Measurements from ENCODE around the gene SNN.

Gene SNN

GRCh38 chr16:11705311-11706025 lies 37.2 kb downstream of the SNN start:
- DNase-seq, result no peak

- no peak for DNase-seq
These were observed 38.0 kb downstream of the SNN start for GRCh38 chr16:11706180-11706742.

- DNase-seq, result no peak
These were observed 39.5 kb downstream of the SNN start for GRCh38 chr16:11707679-11708197.

GRCh38 chr16:11708421-11708820 lies 40.2 kb downstream of the SNN start:
- DNase-seq, result no peak

GRCh38 chr16:11711662-11712061 lies 43.4 kb downstream of the SNN start:
- DNase-seq, result no peak

- DNase-seq, result no peak
These were observed 43.9 kb downstream of the SNN start for GRCh38 chr16:11712122-11712521.

GRCh38 chr16:11715246-11715947 lies 47.1 kb downstream of the SNN start:
- no peak for DNase-seq

GRCh38 chr16:11716336-11716735 lies 48.1 kb downstream of the SNN start:
- no peak for DNase-seq

- DNase-seq, result no peak
These were observed 49.6 kb downstream of the SNN start for GRCh38 chr16:11717811-11718210.

GRCh38 chr16:11719171-11719570 lies 50.9 kb downstream of the SNN start:
- no peak for DNase-seq

- DNase-seq, result no peak
These were observed 51.5 kb downstream of the SNN start for GRCh38 chr16:11719762-11720161.

- no peak for DNase-seq
These were observed 53.7 kb downstream of the SNN start for GRCh38 chr16:11721781-11722467.

GRCh38 chr16:11722468-11722808 lies 54.2 kb downstream of the SNN start:
- no peak for DNase-seq

GRCh38 chr16:11725457-11725856 lies 57.2 kb downstream of the SNN start:
- no peak for DNase-seq

- no peak for DNase-seq
These were observed 57.8 kb downstream of the SNN start for GRCh38 chr16:11726008-11726407.

- no peak for DNase-seq
These were observed 59.7 kb downstream of the SNN start for GRCh38 chr16:11727796-11728543.

Data from activated CD4-positive, CD25-positive, alpha-beta regulatory T cell (primary cell).